Esophagus squamous epithelium (tissue), 4 donors: ENCODE results near the gene CNDP2.

Experiments
- CTCF ChIP-seq, 6 experiments: fragments of 450-650 bp in 4 of 6; fragments of 200-600 bp in 2 of 6; sonication (generic) in 2 of 6; IDR thresholded peaks; one replicate each; pipeline ENCODE4 v1.5.1; 2016 to 2019; ENCODE audit warnings: antibody characterized with exemption in 6 of 6, mild to moderate bottlenecking in 4 of 6, moderate library complexity in 4 of 6
- POLR2A ChIP-seq, 4 donors: fragments of 450-650 bp; IDR thresholded peaks; one replicate each; pipeline ENCODE4 v1.6.1; 2017; ENCODE audit warnings: antibody characterized with exemption in 4 of 4, mild to moderate bottlenecking in 4 of 4, moderate library complexity in 3 of 4

- no peak for TF ChIP-seq CTCF (IDR thresholded peaks at IDR 0.05)
- TF ChIP-seq POLR2A (IDR thresholded peaks at IDR 0.05) = no peak
These were observed 43.1 kb downstream of the CNDP2 start for GRCh38 chr18:74539289-74539688.
